Stimulated activated CD8-positive, alpha-beta memory T cell treated with anti-CD3 and anti-CD28 coated beads, Interleukin-7, amount 100 ng/mL, for 24 hours (primary cell): ENCODE data around the gene TOMM40.
A peak's percentile ranks its signal among the peaks of the same experiment; 100 is the strongest.
"Not testable (repeated sequence)": the region's sequence is repeated elsewhere in the genome, so short reads cannot be mapped to it uniquely, and the experiment has no call there.

Experiments used
- DNase-seq: peaks from one replicate; pipeline ENCODE4 v3.0.0-alpha.2; 2020; ENCODE audit warnings: low read depth

TOMM40 gene

DNA sequence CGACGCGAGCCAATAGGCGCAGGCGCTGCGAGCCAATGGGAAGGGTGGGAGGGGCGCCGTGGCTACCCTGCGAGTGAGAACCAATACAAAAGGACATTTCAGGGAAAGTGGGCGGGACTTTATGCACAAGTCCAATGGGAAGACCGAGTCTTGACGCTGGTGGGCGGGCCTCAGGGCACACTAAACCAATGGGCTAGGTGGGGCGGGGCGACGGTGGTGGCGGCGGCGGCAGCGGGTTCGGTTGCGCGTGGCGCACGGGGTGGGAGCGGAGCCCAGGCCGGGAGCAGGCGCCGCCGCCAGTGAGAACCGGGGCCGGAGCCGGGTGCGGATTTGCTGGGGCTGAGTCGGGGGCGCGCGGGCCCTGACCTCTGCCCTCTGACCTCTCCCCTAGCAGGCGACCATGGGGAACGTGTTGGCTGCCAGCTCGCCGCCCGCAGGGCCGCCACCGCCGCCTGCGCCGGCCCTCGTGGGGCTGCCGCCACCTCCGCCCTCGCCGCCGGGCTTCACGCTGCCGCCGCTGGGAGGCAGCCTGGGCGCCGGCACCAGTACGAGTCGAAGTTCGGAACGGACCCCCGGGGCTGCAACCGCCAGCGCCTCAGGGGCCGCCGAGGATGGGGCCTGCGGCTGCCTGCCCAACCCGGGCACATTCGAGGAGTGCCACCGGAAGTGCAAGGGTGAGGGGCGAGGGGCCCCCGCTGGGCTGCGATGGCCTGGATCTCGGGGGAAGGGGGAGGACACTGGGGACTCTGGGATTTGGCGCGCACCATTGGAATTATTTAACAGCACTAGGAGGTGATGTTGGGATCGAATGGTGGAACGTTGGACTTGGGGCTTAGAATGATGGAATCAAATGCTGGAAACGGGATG is at the start of gene TOMM40:
TOMM40 (plus strand) TSS at position 239 of the 867 bp plus-strand sequence; CDS start at position 401, 162 bp downstream.
- peak; percentile 100 for DNase-seq

DNA sequence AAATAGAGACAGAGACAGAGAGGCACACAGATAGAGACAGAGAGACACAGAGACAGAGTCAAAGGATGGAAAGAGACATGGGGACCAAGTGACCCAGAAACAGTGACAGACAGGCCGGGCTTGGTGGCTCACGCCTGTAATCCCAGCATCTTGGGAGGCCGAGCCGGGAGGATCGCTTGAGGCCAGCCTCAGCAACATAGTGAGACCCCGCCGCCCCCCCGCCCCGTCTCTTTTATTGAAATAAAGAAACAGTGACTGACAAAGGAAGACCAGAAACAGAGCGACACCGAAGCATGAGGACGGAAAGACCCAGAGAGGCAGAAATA is 45.8 kb upstream of the TOMM40 start:
- DNase-seq: no peak

DNA sequence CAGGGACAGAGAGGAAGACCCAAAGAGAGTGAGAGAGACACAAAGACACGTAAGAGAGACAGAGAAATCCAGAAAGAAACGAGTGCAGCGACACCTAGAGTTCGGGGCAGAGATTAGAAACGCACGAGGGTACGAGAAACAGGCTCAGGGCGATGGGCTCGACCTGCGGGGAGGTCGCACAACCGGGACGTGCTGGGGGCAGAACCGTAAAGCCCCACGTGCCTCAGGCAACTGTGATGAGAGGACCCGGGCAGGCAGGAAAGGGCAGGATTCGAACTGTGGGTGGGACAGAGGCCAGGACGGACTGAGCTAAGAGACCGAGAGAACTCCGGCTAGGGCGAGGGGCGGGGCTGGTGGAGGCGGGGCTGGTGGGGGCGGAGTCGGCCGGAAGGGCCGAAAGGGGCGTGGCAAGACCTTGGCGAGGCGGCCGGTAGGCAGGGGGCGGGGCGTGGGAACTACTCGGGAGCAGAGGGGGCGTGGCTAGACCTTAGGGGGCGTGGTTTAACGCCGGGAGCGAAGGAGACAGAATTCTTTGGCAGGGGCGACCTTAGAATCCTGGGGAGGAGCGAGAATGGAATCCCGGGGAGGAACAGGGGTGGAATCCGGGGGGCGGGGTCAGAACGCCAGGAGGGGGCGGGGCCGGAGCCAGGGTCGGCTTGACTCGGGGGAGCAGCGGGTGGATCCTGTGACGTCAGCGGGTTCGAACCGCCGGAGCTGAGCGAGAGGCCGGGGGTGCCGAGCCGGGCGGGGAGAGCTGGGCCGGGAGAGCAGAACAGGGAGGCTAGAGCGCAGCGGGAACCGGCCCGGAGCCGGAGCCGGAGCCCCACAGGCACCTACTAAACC is 45.2 kb upstream of the TOMM40 start, which contains the start of gene NECTIN2:
NECTIN2 (plus strand) TSS at position 686 of the 843 bp plus-strand sequence. CDS start 229 bp downstream, outside the sequence.
- DNase-seq: peak; percentile 82

DNA sequence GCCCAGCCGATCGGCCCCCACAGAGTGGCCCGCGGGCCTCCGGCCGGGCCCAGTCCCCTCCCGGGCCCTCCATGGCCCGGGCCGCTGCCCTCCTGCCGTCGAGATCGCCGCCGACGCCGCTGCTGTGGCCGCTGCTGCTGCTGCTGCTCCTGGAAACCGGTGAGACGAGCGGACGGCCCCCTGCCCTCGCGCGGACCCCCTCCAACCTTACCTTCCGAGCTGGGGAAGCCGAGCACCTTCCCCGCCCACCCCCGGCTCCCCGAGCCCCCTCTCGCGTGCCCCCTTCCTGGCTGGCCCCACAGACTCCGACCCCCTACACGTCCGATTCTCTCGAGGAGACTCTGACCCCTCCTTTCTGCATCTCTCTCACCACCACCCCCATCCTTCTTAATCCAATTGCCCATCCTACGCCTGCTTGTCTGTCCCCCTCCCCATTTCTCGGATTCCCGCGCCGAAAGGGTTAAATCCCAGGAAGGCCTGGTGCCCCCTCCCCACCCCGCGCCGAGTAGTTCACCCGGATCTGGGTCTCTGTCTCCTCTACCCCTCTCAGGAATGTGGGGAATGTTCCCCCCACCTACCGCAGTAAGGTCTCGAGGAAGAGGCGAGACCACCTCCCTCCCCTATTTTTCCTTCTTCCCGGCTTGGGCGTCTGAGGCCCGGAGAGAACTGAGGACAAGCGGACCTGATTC is 44.5 kb upstream of the TOMM40 start:
- DNase-seq: no peak

DNA sequence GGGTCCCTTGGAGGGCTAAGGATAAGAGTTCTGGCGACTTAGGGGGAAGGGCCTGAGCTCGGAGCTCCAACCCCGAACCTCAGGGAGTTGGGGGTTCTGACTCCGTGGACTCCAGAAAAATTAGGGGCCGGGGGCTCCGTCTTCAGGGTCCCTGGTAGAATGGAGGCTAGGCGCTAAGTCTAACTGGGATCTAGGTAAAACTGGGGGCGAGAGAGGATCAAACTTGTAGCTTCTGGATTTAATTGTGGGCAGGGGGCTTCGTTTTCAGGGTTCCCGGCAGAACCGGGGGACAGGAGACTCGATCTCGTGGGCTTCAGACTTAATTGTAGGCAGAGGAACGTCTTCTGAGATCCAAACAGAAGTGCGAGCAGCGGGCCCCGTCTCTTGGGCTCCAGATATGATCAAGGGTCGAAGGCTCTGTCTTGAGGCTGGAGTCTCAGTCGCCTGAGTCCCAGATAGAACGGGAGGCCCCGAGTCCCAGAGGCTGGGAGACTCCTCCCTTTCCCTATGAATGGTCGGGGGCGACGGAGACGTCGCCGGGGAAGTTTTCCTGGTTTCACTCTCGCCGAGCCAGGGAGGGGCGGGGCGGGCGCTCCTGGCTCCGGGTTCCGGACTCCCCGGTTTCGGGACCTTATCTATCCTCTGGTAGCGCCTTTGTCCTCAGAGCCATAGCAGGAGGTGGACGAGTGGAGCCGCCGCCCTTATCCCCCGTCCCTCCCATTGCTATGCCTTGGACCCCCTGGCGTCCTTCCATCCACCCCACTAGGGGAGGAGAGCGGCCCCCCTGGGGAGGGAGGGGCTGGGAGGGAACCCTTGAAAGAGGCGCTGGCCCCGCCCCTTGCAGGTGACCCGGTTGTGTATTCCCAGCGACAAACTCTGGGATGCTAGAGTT is 43.7 kb upstream of the TOMM40 start:
- no peak for DNase-seq

DNA sequence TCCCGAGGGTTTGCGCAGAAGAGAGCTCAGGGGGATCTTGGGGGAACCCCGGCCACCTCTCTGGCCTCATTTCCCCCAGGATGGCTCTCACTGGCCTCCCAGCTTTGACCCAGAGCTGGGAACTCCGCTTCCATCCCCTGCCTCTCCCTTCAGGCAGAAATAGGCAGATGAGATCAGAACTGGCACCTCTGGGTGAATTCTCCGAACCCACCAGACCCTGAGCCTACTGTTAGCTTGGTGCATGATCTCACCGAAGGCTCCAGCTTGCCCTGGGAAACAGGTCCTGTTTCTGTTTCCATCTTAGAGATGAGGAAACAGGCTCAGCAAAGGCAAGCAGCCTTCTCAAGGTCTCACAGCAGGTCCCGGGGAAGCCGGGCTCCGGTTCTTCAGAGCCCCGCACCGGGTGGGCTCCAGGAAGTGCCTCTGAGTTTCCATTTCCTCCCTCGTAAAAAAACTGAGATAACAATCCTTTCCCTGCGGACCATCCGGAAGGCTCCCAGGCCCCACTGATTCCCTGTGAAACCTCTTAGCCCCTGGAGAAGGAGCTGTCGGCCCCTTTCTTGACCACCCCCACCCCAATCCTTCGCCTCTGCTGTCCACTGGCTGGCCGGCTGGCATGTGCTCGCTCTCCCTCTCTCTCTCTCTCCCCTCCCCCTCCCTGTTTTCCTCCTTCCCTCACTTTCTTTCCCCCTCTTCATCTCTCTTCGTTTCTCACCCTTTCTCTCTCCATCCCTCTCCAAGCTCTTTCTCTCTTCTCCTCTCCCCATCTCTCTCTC is 42.8 kb upstream of the TOMM40 start:
- DNase-seq: no peak

DNA sequence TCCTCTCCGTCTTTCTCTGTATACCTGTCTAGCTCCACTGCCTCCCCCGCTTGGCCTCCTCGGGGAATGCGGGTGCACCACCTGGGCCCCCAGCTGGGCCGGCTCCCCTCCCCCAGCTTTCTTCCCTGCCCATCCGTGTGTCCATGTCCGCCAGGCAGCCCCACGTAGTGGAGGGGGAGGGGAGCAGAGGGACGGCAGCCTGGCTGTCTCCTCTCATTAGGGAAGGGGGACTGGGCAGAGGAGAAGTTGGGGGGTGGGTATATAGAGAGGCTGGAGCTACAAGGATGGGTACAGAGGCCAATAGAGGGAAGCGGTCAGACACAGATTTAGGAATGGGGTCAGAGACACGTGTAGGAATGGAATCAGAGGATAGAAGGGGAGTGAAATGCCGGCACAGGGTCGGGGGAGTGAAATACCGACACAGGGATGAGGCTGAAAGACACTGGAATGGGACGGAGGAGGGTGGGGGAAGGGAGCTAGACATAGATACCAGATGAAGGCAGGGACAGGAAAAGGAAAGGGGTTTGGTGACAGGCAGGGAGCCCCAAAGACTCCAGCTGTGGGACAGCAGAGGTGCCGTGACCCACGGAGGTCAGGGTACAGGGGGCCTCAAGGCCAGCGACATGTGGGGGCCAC is 42.1 kb upstream of the TOMM40 start:
- no peak for DNase-seq

DNA sequence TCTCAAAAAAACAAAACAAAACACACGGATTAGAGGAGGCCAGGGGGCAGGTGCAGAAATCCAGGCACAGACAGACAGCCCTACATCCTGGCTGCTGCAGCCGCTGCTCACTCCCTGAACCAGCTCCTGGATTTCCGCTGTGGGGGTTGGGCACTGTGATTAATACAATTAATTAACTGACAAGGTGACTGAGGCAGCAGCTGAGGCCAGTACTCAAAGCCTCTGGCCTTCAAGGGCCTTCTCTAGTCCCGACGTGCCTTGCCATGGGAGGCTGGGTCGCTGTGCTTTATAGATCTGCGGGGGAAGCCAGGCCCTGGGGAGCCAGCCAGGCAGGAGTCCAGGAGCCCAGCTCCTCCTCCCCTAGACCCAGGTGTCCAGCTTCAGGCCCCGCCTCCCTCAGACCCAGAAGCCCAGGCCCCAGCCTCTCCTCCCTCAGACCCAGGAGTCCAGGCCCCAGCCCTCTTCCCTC is 40.4 kb upstream of the TOMM40 start:
- DNase-seq: no peak

DNA sequence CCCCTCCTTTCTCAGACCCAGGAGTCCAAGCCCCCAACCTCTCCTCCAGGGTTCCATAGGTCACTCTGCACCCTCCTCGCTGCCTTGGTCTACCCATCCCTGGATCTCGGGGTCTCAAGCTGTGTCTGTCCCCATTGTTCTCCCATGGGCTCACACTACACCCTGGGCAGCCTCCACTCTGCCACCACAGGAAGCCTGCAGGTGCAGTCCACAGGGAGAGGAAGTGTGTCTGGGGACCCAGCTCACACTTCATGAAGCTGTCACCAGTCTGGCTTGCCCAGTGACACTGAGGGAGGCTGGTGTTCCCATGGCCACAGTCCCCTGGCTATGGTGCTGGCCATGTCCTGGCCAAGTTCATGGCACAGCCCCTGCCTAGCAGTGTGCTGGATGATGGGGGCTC is 39.6 kb upstream of the TOMM40 start:
- no peak for DNase-seq

DNA sequence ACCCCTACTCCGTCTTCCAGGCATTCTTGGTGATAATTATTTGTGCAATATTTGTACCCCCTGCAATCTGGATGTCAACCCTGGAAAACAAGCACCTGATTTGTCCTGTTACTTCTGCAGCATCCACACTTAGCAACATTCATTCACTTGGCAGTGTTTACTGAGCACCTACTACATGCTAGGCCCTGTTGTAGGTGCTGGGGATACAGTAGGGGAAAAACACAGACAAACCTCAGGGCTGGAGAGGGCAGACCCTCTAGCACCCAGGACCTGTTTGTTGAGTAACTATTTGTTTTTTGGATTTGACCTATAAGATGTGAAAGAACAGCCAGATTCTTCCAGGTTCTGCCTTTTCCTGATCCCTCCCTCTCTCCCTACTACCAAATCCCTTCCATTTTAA is 35.4 kb upstream of the TOMM40 start:
- no peak for DNase-seq

DNA sequence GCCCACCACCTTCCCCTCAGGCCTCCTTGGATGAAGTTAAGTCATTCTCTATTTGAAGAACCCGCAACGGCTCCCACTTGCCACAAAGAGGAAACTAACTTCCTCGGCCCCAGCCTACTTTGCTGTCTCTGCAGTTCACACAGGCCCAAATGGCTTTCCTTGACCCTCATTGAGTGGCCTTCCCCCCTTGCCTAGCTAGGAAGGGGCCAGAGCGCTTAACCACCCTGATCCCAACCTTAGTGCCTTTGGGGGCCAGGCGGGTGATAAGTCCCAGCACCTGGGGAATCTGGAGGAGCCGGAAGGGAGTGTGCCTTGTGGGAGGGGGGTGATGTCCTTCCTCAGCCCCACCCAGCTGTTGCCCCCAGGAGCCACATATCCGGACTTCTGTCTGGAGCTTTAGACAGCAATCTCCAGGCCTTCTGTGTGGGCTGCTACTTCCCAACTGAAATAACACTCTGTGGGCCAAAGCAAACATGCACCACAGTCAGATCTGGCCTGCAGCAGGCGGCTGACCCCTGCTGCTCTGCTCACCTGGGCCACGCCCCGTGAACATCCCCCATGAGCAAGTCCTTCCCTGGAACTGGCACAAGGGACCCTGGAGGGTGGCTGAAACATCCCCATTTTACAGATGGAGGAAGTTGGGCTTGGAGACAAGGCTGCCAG is 34.5 kb upstream of the TOMM40 start:
- no peak for DNase-seq

DNA sequence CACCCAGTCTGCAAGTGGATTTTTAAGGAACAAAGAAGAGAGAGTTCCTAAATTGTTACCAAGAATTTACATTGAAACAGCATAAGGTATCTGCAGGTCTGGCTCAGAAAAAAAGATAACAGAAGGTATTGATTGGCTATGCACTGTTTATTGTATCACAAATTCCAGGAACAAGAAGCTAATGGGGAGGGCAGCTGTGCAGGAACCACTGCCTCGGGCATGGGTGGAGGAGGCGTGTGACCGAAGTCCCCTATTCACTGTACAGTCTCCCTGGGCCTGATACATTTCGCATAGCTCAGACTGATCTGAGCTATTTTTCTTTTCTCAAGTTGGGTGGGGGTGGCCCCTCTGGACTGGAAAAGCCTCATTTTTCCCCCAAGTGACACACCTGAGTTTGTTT is 33.2 kb upstream of the TOMM40 start:
- DNase-seq: no peak

DNA sequence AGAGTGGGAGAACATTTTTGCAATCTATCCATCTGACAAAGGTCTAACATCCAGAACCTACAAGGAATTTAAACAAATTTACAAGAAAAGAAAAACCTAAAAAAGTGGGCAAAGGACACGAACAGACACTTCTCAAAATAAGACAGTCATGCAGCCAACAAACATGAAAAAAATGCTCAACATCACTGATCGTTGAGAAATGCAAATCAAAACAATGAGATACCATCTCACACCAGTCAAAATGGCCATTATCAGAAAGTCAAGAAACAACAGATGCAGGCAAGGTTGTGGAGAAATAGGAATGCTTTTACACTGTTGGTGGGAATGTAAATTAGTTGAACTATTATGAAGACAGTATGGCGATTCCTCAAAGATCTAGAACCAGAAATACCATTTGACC is 29.5 kb upstream of the TOMM40 start:
- not testable (repeated sequence) for DNase-seq

DNA sequence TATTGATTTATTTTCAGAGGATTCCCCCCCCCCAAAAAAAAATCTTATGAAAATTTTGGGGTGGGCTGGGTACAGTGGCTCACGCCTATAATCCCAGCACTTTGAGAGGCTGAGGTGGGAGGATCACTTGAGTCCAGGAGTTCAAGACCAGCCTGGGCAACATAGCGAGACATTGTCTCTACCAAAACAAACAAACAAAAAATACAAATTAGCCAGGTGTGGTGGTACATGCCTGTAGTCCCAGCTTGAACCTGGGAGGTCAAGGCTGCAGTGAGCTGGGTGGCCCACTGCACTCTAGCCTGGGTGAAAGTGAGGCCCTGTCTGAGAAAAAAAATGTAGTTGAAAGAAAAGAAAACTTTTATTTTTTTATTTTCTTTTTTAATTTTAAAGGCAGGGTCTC is 27.1 kb upstream of the TOMM40 start:
- DNase-seq: no peak

DNA sequence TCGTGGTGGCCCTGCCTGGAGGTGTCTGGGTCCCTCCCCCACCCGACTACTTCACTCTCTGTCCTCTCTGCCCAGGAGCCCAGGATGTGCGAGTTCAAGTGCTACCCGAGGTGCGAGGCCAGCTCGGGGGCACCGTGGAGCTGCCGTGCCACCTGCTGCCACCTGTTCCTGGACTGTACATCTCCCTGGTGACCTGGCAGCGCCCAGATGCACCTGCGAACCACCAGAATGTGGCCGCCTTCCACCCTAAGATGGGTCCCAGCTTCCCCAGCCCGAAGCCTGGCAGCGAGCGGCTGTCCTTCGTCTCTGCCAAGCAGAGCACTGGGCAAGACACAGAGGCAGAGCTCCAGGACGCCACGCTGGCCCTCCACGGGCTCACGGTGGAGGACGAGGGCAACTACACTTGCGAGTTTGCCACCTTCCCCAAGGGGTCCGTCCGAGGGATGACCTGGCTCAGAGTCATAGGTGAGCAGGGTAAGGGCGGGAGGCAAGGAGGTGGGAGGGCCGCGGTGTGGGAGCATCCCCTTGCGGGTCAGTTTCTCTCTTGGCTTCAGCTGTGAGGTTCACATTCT is 25.8 kb upstream of the TOMM40 start:
- DNase-seq: no peak

DNA sequence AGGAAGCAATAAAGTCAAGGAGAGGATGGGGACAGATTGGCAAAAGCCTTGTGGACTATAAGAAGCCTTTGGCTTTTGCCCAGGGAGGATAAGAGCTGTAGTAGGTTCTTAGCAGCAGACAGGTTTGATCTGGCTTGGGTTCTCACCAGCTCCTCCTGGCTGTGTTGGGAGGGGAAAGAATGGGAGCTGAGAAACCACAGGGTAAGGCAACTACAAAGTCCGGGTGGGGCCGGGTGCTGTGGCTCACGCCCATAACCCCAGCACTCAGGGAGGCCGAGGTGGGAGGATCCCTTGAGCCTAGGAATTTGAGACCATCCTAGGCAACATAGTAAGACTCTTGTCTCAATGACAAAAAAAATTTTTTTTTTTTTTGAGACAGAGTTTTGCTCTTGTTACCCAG is 24.4 kb upstream of the TOMM40 start:
- DNase-seq: no peak

DNA sequence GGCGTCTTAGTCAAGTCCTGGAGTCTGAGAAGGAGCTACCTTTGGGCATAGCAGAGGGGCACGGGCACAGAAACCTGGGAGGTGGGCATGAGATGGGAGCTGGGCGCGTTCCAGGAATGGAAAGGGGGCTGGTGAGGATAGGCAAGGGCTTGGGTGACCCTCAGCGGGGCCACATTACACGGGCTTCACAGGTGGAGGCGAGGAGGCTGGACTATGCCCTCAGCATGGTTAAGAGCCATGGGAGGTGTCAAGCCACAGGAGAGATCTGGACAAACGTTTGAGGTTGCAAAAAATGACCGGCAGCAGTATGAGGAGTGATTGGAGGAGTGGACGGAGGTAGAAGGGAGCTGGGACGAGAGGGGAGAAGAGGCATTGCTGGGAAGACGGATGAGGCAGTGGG is 23.5 kb upstream of the TOMM40 start:
- no peak for DNase-seq

DNA sequence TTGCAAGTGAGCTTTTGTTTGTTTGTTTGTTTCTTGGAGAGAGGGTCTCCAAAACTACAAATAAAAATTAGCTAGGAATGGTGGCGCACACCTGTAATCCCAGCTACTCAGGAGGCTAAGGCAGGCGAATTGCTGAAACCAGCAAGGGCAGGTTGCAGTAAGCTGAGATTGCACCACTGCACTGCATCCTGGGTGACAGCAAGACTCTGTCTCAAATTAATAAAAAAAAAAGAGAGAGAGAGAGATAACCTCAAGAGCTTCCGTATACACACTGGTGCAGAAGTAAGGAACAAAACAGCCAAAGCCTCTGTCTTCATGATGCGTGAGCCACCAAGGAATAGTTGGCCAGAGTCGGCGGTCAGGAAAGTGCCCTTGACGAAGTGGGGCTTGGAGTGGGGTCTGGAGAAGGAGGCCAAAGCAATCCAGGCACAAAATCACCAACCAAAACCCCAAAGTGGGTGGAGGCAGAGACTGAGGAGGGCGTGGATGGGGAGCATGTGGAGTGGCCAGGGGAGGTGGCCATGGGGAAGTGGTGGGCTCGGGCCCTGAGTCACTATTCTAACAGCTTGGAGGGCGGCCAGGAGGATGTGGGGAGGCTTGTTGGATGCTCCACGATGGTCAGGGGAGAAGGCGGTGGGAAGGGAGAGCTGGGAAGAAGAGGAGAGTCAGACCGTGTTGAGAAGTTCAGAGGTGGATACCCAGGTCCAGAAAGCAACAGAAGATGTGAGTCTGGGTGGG is 21.2 kb upstream of the TOMM40 start:
- DNase-seq: no peak

DNA sequence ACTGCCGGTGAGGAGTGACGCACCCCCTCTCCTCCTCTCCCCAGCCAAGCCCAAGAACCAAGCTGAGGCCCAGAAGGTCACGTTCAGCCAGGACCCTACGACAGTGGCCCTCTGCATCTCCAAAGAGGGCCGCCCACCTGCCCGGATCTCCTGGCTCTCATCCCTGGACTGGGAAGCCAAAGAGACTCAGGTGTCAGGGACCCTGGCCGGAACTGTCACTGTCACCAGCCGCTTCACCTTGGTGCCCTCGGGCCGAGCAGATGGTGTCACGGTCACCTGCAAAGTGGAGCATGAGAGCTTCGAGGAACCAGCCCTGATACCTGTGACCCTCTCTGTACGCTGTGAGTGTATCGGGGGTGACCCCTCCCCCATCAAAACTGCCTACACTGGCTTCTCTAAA is 19.2 kb upstream of the TOMM40 start:
- no peak for DNase-seq
